GM15510 (cell line): ENCODE measurements around the gene TMTC2.

ENCODE experiments used
- POLR2A ChIP-seq: IDR thresholded peaks from 3 replicates; pipeline ENCODE4 v1.6.1; 2011; ENCODE audit warnings: borderline replicate concordance; ENCODE audit not compliant: insufficient read length; ENCODE audit errors: extremely low read depth

Gene TMTC2

GRCh38 chr12:82686168-82687020, at the start of gene TMTC2:
TMTC2 (plus strand) TSS chr12:82686906.
- no peak for TF ChIP-seq POLR2A

DNA sequence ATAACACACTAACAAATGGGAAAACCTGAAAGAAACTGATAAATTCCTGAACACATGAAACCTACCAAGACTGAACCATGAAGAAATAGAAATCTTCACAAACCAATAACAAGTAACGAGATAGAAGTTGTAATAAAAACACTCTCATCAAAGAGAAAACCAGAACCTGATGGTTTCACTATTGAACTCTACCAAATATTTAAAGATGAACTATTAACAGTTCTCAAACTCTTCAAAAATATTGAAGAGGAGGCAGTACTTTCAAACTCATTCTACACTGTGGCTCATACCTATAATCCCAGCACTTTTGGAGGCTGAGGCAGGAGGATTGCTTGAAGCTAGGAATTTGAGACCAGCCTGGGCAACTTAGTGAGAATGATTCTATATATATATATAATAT, 48.4 kb upstream of the TMTC2 start:
- TF ChIP-seq POLR2A, result no peak

- no peak for TF ChIP-seq POLR2A
Observed at GRCh38 chr12:82644896-82645295, 41.8 kb upstream of the TMTC2 start.

GRCh38 chr12:82645414-82645813, 41.3 kb upstream of the TMTC2 start:
- no peak for TF ChIP-seq POLR2A

- TF ChIP-seq POLR2A, result no peak
Observed at GRCh38 chr12:82647853-82648252, 38.9 kb upstream of the TMTC2 start.

GRCh38 chr12:82648259-82648909, 38.3 kb upstream of the TMTC2 start:
- no peak for TF ChIP-seq POLR2A

- no peak for TF ChIP-seq POLR2A
Observed at GRCh38 chr12:82650627-82651337, 35.9 kb upstream of the TMTC2 start.

GRCh38 chr12:82651489-82651888, 35.2 kb upstream of the TMTC2 start:
- TF ChIP-seq POLR2A, result no peak

DNA sequence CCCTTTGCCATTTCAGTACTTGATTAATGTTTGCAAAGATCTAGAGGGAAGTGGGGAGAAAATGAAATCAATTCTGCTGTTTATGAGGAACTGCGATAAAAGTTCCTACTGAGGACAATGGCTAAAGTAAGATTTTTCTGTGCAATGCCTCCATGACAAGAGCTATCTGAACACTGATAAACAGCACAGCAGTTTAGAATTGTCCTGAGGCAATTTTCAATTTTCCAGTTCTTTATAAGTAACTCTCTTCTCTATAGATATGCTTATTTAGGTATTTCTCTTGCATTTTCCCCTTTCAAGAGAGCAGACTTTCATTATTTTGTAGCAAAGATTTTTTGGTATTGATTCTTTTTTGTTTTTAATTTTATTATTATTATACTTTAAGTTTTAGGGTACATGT, 34.6 kb upstream of the TMTC2 start:
- TF ChIP-seq POLR2A, result no peak

DNA sequence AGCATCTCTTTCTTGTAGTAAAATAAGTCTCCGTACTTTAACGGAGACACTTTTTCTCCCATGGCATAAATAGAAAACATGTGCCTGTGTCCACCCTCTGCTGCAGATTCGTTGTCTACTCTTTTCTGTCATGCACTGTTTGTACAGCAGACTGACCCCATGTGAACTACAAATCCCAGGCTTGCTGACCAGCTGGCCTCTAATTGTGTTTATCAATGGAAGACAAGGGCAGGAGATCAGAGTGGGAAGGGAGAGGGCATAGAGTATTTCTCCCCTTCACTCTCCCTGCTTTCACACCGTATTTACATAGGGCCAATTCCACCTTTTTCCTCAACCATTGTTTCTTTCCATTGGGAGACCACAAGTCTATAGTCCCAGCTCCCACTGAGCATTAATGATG, 31.0 kb upstream of the TMTC2 start:
- no peak for TF ChIP-seq POLR2A

DNA sequence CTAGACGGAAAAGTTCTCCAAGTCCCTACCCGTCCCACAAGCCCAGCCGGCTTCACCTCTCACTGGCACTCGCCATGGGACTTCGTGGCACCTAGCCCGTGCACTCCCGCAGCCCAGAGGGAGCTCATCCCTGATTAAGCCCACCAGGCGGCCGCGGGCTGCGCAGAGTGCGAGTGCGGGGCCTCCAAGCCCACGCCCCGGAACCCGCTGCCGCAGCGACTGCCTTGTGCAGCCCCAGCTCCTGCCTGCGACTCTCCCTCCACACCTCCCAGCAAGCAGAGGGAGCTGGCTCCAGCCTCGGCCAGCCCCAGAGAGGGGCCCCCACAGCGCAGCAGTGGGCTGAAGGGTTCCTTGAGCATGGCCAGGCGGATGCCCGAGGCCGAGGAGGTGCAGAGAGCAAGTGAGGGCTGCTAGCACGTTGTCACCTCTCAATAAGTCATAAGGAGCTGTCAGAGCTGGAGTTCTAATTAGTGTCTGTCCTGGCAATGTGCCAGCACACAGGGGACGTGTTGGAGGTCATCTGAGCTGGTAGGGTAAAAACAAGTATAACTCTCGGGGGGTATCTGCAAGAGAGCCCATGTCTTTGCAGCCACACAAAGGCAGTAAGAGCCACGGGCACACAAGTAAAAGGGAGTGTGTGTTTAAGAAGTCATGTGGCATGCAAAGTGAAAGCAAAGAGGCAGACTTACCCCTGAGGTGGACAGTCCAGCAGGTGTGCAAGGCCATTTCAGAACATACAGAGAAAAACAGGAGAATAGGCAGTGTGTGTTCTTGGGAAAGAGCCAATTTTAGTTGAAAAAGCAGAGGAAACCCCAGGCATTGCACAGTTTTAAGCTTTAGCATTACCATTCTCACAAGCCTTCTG, 27.1 kb upstream of the TMTC2 start:
- TF ChIP-seq POLR2A, result no peak

- no peak for TF ChIP-seq POLR2A
Observed at GRCh38 chr12:82660541-82661325, 26.0 kb upstream of the TMTC2 start.

DNA sequence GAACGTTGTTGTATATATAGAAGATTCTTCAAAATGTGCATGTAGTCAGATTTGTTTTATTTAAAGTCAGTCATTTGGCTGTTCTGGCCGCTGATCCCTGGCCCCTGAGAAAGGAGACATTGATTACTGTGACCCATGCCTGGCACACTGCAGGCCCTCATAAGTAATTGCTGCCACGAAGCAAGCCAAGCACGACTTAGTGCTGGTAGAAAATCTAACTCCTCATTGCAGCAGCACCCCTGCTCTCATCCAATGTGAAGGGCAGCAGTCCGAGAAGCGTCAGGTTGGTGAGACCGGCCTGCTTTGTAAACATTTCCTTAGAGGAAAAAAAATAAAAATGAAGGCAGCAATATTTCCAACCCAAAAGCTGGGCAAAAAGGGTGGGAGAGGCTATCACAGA, 22.8 kb upstream of the TMTC2 start:
- TF ChIP-seq POLR2A, result no peak
